Endothelial cell (in vitro differentiated cells): ENCODE results near the gene A2ML1. TPM values are rescaled to one million over a fixed set of nuclear protein-coding genes. Genes with fewer than 3 reads are reported as not detected.

Source experiments
- DNase-seq: peaks from one replicate; pipeline ENCODE4 v3.0.0; 2021; ENCODE audit warnings: low spot score
- H3K27ac Mint-ChIP-seq: one replicate; pipeline ENCODE4 v1.8.0; 2021; ENCODE audit warnings: mixed read lengths, inconsistent platforms; ENCODE audit not compliant: unreplicated experiment
- H3K27me3 Mint-ChIP-seq: one replicate; pipeline ENCODE4 v1.8.0; 2021; ENCODE audit warnings: mild to moderate bottlenecking, moderate library complexity, mixed read lengths, inconsistent platforms; ENCODE audit not compliant: unreplicated experiment
- H3K36me3 Mint-ChIP-seq: one replicate; pipeline ENCODE4 v1.8.0; 2021; ENCODE audit warnings: mild to moderate bottlenecking, low read depth, mixed read lengths, inconsistent platforms; ENCODE audit not compliant: unreplicated experiment
- H3K4me1 Mint-ChIP-seq: one replicate; pipeline ENCODE4 v1.8.0; 2021; ENCODE audit warnings: mild to moderate bottlenecking, mixed read lengths, inconsistent platforms; ENCODE audit not compliant: unreplicated experiment
- H3K4me3 Mint-ChIP-seq: one replicate; pipeline ENCODE4 v1.8.0; 2021; ENCODE audit warnings: mild to moderate bottlenecking, mixed read lengths, inconsistent platforms; ENCODE audit not compliant: unreplicated experiment
- H3K9me3 Mint-ChIP-seq: one replicate; pipeline ENCODE4 v1.8.0; 2021; ENCODE audit warnings: mixed read lengths, inconsistent platforms; ENCODE audit not compliant: unreplicated experiment
- CTCF ChIP-seq: fragments of 200-600 bp; sonication (generic); IDR thresholded peaks from one replicate; pipeline ENCODE4 v1.5.0; 2021; ENCODE audit warnings: antibody characterized with exemption; ENCODE audit not compliant: unreplicated experiment
- total RNA-seq: library from RNA; stranded (reverse); fragmentation: NEBNext Ultra II Directional; extraction: Animal tissue kit (Norgen Biotek cat#: 25700); gene quantifications from one replicate; pipeline ENCODE4 v1.2.1, GENCODE V29; 2021; ENCODE audit not compliant: unreplicated experiment

A2ML1 gene
- total RNA-seq, 1 donor from 2014 or later, result not detected

- no peaks in the 10 kb centered on the region for H3K36me3 Mint-ChIP-seq
- H3K9me3 Mint-ChIP-seq, result no peaks in the 10 kb centered on the region
- peaks cover 2% of the 10 kb centered on the region for H3K27me3 Mint-ChIP-seq
- no peak for TF ChIP-seq CTCF
- no peak overlapping the region for H3K27ac Mint-ChIP-seq
- no peak overlapping the region for H3K4me3 Mint-ChIP-seq
- peaks cover 2% of the 10 kb centered on the region for H3K4me1 Mint-ChIP-seq
- no peak for DNase-seq
These were observed 6.7 kb downstream of the A2ML1 start for GRCh38 chr12:8829125-8829518.

GRCh38 chr12:8829621-8830020 is 7.2 kb downstream of the A2ML1 start:
- TF ChIP-seq CTCF, result no peak
- Mint-ChIP-seq H3K27me3 (peaks cover under 1% of the 10 kb centered on the region), H3K27ac (no peak overlapping the region), H3K4me3 (no peak overlapping the region), H3K9me3 (no peaks in the 10 kb centered on the region), H3K36me3 (no peaks in the 10 kb centered on the region), H3K4me1 (peaks cover 2% of the 10 kb centered on the region)
- no peak for DNase-seq

GRCh38 chr12:8831116-8831515 is 8.7 kb downstream of the A2ML1 start:
- DNase-seq, result no peak
- no peak for TF ChIP-seq CTCF
- no peaks in the 10 kb centered on the region for H3K27me3 Mint-ChIP-seq
- no peak overlapping the region for H3K27ac Mint-ChIP-seq
- peaks cover 2% of the 10 kb centered on the region for H3K4me1 Mint-ChIP-seq
- H3K36me3 Mint-ChIP-seq, result no peaks in the 10 kb centered on the region
- no peaks in the 10 kb centered on the region for H3K9me3 Mint-ChIP-seq
- H3K4me3 Mint-ChIP-seq, result no peak overlapping the region

- TF ChIP-seq CTCF, result no peak
- peaks cover 2% of the 10 kb centered on the region for H3K4me1 Mint-ChIP-seq
- DNase-seq, result no peak
- H3K36me3 Mint-ChIP-seq, result no peaks in the 10 kb centered on the region
- H3K27ac Mint-ChIP-seq, result no peak overlapping the region
- no peak overlapping the region for H3K4me3 Mint-ChIP-seq
- H3K27me3 Mint-ChIP-seq, result peaks cover 1% of the 10 kb centered on the region
- no peaks in the 10 kb centered on the region for H3K9me3 Mint-ChIP-seq
These were observed 10.1 kb downstream of the A2ML1 start for GRCh38 chr12:8832500-8832899.

GRCh38 chr12:8834230-8834629 is 11.8 kb downstream of the A2ML1 start:
- H3K36me3 Mint-ChIP-seq, result no peaks in the 10 kb centered on the region
- H3K4me3 Mint-ChIP-seq, result no peak overlapping the region
- H3K27ac Mint-ChIP-seq, result no peak overlapping the region
- no peak for TF ChIP-seq CTCF
- no peak for DNase-seq
- no peaks in the 10 kb centered on the region for H3K9me3 Mint-ChIP-seq
- H3K27me3 Mint-ChIP-seq, result peaks cover 1% of the 10 kb centered on the region
- peaks cover 2% of the 10 kb centered on the region for H3K4me1 Mint-ChIP-seq
